Measurements from ENCODE around the gene MCAT.
"Not testable (repeated sequence)": the region's sequence is repeated elsewhere in the genome, so short reads cannot be mapped to it uniquely, and the experiment has no call there.

Gene MCAT

DNA sequence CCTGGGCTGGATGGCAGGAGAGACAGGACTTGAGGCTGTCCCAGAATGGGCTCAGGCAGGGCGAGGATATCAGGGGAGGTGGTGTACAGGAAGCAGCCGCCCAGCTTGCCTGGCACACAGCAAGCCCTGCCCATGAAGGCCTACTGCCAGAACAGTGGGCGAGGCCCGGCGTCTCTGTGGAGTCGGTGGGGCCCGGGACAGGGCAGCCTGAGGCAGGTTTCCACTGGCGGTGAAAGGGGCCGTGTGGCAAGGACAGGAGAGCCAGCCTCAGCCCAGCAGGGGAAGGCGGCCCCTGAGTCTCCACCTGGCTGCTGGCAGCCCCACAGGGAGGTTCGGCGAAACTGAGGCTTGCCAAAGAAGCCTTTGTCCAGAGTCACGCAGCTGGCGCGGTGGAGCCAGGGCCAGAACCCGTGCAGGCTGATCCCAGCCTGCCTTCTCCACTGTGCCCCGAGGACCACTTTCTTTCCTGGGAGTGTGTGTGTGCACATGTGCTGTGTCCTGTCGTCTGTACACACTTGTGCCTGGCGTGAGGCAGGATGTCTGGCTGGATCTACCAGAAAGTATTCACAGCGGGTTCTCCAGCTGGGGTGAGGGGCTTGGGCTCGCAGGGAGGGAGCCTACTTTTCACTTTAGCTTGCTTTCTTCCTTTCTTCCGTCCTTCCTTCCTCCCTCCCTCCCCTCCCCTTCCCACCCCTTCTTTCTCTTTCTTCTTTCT, 9.3 kb upstream of the MCAT start:
- DNase-seq: peak; percentile 38

DNA sequence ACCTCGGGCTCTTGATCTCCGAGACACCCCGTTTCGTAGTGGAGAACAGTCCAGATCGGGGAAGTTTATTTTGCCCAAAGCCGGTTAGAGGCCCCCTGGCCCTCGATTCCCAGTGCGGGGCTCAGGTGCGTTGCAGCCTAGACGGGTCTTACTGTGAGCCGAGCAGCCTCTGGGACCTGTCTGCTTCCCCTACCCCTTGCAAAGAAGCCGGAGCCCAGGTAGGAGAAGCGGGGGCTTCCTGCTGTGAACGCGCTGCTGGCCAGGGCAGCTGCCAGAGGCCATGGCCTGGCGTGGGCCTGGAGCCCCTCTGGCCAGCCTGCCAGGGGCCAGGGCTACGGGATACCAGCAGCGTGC, 8.8 kb upstream of the MCAT start:
- DNase-seq: no peak

DNA sequence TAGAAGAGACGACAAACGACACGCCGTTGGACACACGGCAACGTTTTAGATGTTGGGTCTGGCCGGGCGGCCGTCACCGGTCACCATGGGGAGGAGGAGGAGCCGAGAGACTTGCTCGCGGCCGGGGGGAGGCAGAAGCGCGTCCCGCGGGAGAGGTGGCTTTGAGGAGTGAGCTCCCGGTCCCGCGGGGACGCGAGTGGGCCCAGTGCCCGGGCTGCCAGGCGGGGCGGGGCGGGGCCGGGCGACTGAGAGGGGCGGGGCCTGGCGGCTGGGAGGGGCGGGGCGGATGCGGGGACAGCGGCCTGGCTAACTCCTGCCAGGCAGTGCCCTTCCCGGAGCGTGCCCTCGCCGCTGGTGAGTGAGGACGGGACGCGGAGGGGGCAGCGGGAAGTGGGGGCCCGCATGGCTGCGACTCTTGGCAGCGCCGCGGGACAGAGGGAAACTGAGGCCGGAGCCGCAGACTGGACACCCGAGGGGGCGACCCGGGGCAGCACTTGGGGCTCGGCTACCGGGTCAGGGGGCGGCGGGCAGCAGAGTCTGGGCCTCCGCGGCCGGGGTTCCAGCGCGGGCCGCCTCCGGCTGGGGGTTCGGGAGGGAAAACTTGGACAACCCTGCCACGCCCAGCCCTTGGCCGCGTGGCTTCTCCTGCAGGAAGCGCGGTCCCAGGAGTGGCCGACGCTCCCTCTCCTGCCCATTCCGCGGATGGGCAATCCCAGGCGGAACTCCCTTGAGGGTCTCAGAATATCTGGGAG, 8.2 kb upstream of the MCAT start, which contains the start of gene TSPO:
TSPO (plus strand) TSS at position 309 of the 752 bp plus-strand sequence. CDS start 7,680 bp downstream, outside the sequence.
- DNase-seq: peak; percentile 63

DNA sequence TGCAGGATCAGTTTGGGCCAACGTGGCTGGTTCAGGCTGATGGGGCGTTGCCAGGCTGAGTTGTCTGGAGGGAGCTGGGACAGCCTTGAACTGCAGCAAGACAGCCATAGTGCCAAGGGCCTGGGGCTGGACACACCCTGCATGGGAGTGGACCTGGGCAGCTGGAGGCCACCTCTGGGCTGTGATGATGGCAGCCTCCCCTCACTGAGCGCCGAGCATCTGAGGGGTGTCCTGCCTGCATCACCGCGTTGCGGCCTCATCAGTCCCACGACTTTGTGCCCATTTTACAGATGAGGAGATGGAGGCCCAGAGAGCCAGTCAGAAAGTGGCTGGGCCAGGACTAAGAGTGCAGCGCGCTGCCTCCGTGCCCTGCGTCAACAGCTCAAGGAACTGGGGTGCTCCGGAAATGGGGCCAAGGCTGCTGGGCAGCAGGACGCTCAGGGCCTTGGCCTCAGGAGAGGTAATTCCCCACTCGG, 7.6 kb upstream of the MCAT start:
- DNase-seq: no peak

DNA sequence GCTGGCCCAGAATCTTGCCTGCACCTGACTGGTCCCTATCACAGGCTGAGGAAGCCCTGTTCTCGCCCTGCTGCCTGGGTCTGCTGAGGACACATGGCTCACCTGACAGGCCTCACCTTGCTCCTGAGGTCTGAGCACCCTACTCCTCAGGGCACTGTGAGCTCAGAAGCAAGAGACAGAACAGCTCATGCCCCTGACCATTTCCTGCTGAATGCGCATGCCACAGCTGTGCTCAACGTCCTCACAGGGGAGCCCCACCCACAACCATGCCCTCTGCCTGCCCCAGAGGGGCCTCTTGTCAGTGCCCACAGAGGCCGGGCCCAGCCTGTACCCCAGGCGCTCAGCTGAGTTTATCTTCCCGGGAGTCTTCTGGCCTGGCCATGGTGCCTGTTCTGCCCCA, 5.4 kb upstream of the MCAT start:
- DNase-seq: no peak

DNA sequence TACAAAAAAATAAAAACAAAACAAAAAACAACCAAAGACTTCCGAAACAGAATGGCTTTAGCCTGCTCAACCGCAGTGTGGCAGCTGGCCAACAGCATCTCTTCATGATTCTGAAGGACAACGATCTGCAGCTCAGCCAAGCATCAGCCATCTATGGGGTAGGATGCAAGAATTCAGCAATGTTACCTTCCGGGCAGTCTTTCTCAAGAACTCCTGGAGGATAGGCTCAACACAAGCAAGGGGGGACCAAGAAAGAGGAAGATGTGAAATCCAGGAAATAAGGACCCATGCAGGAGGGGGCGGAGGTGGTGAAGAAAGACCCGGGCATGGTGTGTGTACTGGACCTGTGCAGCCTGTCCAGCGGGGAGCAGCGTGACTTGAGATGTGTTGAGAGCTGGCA, 4.6 kb upstream of the MCAT start:
- DNase-seq: no peak

DNA sequence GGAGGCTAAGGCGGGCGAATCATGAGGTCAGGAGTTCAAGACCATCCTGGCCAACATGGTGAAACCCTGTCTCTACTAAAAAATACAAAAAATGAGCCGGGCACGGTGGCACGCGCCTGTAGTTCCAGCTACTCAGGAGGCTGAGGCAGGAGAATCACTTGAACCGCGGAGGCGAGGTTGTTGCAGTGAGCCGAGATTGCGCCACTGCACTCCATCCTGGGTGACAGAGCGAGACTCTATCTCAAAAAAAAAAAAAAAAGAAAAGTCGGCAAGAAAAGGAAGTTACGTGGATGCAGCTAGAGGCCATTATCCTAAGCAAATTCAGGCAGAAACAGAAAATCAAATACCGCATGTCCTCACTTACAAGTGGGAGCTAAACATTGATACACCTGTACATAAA, 3.1 kb upstream of the MCAT start:
- DNase-seq: not testable (repeated sequence)

DNA sequence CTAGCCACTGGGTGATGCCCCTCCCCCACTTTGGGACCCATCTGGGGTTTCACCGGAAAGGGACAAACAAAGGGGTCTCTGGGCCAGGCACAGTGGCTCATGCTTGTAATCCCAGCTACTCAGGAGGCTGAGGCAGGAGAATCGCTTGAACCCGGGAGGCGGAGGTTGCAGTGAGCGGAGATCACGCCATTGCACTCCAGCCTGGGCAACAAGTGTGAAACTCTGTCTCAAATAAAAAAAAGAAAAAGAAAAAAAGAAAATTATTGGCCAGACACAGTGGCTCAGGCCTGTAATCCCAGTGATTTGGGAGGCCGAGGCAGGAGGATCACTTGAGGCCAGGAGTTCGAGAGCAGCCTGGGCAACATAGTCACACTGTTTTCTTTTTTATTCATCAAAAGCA, 2.2 kb upstream of the MCAT start:
- not testable (repeated sequence) for DNase-seq

DNA sequence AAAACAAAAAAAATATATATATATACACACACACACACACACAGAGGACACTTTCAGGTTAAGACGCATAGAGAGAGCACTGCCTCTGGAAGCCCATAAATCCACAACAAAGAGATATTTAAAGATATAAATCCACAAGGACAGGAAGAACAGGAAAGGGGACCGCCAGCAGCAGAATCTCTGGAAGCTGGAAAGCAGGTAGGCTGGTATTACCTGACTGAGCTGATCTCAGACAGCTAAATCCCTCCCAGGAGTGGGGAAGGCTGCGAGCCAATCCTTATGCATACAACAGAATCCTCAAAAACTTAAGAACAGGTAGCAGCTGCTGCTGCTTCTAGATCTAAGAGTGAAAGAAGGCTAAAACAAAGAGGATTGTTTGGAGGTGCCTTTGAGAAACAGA, 1.8 kb upstream of the MCAT start:
- DNase-seq: no peak

DNA sequence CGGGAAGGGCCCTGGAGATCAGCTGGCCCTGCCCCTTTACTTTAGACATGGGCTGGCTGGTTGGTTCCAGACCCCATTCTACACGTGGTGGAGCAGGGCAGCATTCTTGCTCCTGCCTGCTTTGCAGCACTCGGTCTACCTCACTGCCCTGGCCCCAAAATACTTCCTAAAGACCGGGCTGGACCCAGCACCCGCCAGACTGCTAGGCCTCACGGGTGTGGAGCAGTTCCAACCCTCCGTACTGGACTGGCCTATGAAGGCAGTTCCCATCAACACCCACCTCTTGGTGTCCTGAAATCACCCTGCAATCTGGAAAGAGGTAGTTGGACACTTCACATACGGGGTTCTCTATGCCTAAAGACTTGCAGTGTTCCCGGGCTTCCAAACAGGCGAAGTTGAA, 6.4 kb downstream of the MCAT start:
- no peak for DNase-seq

DNA sequence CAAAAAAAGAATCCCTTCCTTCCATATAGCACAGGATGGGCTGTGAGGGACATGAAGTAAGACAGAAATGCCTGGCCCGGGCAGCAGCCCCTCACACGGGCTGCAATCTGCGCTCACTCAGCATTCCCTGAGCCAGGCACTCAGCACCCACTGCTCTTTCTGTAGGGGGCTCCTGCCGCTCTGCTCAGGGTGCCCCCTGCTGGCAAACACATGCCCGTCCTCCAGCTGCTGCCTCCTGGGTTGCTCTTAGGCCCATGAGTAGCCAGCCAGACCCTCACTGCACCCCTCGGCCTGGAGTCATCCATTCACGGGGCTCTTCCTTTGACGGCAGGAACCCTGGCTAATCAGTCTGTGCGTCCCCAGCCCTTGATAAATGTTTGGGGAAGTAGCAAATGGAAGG, 6.9 kb downstream of the MCAT start:
- DNase-seq: peak; percentile 30

DNA sequence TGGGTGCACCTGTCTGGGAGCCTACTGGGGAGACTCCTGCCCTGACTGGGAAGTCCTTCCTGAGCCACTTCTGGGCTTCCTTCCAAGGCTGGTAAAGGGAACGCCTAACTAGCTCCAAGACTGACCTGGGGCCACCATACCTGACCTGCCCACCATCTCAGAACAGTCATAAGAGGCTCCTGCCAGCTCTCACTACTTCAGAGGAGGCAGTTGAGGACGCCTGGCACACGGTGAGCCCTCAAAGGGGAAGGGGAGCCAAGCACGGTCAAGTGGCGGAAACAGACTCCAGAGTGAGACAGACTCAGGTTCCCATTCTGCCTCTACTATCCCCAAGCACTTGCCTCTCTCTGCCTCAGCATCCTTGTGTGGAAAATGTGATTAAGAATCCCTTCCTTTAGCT, 7.6 kb downstream of the MCAT start:
- no peak for DNase-seq

DNA sequence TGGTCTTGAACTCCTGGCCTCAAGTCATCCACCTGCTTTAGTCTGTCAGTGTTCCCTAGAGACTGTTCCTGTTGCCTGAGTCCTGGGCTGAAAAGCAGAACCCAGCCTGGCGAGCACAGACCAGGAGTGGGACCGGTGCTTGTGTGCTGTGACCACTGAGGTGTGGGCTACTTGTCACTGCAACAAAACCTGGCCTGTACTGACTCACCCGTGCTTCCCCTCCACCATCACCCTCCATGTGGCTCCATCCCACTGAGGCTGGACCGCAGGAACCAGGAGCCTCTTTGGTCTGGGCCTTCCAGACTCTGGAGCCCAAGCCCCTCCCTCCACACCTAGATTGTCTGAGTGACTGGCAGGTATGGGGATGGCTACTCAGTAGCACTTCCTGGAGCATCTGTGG, 8.6 kb downstream of the MCAT start:
- no peak for DNase-seq

DNA sequence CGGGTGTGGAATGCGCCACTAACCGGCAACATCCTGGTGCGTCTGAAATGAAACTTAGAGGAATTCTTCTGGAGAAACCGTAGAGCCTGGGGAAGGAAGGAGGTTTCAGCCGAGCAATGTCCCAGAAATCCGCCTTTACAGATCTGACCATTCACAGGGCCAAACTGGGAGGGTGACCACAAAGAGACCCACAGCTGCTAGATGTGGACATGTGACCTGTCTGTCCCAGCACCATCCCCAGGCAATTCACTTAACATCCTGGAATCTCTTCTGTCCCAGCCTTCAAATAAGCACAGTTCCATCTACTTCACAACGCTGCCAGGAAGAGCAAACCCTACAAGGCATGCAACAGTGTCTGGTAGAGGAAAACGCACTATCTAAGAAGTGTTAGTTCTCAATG, 9.8 kb downstream of the MCAT start:
- DNase-seq: no peak

DNA sequence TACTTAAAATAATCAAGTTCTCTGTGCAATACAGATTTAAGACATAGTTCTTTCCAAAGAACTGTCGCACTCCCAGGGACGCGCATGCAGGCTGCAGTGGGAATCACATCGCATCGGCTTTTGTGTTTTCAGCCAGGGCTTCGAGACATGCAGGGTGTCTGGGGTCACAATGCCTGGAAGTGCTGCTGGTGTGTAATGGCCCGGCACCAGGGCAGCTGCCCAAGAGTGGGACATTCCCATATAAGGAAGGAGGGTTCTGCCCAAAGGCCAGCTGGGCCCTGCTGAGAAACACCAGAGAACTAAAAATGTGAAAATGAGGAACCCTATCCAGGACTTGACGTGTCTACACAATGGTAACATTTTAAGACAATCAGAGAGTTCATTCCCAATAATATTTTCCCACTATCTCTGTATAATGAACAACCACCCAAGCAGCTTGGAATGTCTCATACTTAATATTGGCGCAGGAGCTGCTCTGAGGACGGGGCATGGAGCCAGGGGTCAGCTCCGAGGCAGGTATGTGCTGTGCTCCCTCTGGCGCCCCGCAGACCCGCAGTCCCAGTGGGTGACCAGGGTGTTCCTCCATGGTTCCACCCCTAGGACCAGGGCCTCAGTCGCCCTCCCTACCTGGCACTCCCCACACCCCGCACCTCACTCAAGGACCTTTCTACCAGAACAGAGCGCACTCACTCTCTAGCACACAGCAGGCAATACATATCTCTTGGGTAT, 11.3 kb downstream of the MCAT start:
- no peak for DNase-seq

DNA sequence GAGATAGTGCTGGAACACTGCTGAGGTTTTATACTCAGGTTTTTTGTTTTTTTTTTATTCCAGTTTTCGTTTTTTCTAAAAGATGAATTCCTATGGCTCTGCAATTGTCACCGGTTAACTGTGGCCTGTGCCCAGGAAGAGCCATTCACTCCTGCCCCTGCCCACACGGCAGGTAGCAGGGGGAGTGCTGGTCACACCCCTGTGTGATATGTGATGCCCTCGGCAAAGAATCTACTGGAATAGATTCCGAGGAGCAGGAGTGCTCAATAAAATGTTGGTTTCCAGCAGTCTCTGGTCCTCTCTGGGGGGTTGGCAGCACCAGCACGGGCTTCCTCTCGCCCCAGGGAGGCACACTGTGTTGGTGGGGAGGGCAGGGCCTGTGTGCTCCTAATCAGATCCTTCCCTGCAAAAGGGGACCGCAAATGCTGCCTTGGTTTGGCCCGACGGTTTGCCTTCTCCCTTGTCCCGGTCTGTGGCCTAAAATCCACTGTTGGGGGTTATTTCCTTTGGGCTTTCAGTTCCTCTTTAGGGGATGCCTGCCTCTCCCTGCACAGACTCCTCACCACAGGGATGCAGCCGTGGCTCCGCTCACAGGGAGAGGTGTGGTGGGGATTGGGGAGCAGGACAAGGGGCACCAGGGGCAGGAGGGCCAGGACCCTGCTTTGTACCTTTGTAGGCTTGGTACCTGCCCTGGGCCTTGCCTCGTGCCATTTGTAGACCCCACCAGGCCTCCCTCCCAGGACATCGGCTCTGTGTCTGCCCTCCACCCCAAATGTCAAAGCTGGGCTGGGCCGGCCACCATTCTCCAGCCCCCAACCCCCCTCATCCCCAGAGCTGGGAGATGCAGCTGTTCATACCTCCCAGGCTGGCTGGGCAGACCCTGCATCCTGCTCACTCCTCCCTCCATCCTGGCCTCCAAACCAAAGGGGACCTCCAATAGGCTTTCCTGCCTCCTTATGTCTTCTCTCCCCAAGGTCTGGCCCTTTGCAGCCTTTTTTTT, 13.5 kb downstream of the MCAT start:
- DNase-seq: no peak

DNA sequence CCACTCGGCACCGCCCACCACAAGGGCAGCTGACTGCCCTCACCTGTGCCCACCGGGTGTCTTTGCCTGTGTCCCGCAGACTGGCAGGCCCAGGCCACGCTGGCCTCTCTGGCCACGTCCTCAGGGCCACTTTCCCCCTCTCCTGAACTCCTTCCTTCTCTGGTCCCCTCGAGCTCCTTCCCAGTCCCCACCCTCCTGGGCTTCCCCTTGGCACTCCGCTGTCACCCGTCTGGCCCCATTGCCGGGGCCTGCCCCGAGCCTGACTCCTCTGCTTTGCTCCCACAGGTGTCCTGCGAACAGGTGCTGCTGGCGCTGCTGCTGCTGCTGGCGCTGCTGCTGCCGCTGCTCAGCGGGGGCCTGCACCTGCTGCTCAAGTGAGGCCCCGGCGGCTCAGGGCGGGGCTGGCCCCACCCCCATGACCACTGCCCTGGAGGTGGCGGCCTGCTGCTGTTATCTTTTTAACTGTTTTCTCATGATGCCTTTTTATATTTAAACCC, 14.2 kb downstream of the MCAT start:
- DNase-seq: no peak

DNA sequence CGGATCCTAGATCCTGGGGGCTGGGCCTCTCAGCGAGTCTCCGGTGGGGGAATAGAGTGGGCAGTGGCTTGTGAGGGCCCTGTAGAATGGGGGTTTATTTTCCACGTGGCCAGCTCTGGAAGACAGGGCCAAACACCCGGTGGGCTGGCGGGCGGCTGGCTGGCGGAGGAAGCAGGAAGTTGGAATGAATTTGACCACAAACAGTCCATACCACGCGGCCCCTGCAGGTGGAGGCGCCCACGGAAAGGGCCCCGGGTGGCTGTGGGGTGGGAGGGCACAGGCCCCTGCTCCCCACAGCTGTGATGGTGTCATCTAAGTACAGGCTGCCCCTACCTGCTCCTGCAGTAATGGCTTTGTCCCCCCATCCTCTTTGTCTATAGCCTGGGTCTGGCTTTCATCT, 15.1 kb downstream of the MCAT start:
- no peak for DNase-seq

DNA sequence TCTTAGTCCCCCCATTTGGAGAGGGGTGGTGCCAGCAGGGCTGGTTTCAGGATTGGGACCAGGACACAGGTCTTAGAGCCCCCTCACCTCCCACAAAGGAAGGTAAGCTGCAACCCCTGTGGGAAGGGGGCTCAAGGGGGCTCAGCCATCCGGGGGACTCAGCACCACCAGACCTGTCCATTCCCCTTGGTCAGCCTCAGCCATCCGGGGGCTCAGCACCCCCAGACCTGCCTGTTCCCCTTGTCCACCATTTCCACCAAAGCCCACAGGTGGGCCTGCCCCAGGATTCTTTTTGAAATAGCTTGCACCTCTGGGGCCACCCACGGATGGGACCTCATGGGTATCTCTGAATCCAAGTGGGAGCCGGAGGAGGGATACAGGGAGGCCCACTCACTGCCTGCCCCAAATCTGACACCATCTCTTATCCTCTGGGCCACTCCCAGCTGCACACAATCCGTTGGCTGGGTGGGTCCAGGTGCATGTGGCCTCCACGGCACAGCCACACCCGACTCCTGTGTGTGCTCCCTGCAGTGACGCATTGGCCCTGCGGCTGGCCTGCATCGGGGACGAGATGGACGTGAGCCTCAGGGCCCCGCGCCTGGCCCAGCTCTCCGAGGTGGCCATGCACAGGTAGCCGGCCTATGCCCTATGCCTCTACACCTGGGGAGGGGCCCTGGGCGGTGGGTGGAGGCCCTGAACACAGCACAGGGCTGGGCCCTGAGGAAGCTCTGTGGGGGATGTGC, 15.9 kb downstream of the MCAT start:
- DNase-seq: no peak

DNA sequence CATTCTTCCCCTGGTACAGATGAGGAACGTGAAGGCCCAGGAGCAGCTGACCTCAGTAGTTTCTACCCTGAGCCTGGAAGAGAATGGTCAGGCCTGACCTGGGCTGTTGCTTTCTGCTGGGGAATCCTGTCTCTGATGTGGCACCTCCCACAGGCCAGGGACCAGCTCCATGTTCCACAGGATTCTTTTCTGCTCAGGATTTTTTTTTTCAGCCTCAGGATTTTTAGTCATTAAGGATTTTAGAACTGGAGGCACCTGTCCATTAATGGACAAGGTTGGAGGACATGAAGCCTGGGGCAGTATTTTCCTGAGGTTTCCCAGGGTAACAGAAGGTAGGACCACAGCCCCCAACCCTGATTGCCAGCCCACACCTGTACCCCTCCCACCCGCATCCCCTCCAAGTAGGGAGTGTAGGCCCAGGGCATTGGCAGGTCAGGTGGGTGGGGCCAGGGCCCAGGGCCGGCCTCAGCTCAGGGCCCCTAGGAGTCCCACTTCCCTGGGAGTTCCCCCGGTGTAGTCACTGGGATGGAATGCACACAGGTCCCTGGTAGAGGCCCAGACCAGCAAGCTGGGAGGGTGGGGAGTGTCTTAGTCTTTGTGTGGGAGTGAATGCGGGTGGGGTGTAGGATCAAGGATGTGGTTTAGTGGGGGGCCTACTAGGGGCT, 16.6 kb downstream of the MCAT start:
- peak; percentile 81 for DNase-seq

DNA sequence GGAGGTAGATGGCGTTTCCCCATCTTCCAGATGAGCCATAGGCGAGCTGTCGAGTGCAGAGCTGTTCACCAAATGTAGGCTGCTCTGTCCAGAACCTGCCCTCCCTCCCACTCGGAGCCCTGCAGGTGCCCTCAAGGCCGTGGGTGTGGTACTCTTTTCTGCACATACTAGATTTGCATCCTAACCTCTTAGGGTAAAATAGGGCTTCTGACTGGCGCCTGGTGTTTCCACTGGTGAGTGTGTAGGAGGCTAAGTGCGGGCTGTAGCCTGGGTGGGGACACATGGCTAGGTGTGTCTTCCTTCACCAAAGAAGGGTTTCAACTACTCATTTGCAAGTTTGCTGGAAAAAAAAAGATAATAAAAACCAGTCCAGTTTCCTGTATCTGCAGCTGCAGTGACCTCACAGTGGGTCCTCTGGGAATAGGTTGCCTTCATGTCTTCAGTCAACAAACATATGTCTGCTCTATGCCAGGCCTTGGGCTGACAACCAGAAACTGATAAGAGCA, 24.2 kb downstream of the MCAT start:
- DNase-seq: no peak
